NCI-H69 (cell line): ENCODE measurements around the gene PTGES3.
A peak's percentile ranks its signal among the peaks of the same experiment; 100 is the strongest.

Experiments used
- DNase-seq: peaks from one replicate; lab custom pipeline; 2025; lab: John Stamatoyannopoulos, UW

PTGES3 gene

GRCh38 chr12:56629459-56630179 lies 58.5 kb downstream of the PTGES3 start:
- DNase-seq = peak; percentile 64

GRCh38 chr12:56628671-56629458 lies 59.2 kb downstream of the PTGES3 start:
- DNase-seq = peak; percentile 64

DNA sequence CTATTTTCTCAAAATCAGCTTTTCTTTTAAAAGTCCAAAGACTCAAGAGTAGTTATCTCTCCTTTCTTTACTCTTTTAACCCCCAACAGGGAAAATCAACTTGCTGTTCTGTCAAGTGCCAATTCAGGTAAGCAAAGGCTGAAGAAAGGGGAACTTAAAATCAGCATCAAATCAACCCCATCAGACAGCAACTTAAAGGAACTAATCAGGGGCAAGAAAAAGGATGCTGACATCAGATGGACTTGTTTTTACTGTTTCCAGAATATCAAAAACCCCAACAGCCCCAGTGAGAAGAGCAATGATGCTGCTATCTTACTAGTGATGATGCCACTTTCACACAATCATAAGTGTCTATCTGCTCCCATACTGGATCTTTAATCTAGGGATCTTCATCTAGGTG lies 61.4 kb downstream of the PTGES3 start:
- no peak for DNase-seq

GRCh38 chr12:56622535-56622934 lies 65.5 kb downstream of the PTGES3 start:
- no peak for DNase-seq

DNA sequence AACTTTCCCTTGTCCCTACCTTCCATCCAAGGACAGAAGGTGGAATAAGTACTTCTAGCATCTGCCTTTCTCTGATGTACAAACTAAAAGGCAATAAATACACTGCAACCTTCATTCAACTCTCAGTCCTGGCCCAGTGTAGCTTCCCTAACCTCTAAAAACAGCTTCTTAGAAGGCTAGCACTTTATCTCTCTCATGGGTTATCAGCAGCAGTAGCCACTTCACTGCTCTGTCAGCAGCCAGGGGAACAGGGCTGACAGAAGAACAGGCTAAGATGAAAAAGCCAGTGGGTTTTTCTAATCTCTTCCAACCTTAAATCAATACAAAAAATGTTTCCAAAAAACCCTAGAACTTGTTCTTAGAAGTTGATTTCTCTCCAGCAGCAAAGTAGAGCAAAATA lies 71.2 kb downstream of the PTGES3 start:
- DNase-seq = no peak

DNA sequence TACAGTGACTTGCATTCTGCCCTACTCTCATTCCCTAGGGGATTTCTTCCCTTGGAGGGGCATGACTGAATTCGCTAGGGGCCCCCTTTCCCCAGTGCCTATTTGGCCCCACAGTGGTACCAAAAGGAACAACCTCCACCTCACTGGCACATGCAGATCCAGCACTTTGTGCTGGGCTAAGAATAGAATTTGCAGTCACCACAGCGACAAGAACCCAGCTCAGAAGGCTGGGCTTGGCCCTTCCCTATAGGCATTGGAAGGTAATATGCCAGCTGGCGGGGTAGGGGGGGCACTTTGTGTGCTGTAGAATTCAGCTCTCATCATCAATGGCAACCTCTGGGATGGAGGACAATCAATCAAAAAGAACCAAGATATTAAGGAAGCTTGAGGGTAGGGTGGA lies 71.8 kb downstream of the PTGES3 start:
- DNase-seq = no peak

DNA sequence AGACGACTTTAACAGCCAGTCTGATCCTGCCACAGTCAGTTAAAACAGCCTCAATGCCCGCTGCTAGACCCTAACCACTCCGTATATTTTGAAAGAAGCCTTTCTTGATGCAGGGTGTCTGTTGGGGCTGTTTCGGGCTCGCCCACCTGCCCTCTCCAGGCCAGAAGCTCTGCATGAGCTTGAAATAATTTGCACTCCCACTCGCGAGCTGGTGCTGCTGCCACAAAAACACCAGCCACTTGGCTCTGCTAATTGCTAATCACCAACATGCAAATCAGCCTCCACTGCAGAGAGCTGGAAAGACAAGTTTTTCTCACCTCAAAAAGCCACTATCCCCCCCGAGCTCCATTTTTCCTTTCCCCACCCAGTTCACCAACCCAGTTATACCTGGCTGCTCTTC lies 73.5 kb downstream of the PTGES3 start:
- no peak for DNase-seq
